Thoracic aorta endothelial cell (primary cell): ENCODE measurements around the gene USP17L11. TPM values are rescaled to one million over a fixed set of nuclear protein-coding genes. Genes with fewer than 3 reads are reported as not detected.

ENCODE experiments used
- total RNA-seq: library from RNA; depleted of rRNA; stranded (reverse); fragments of >200 nt; gene quantifications from 2 replicates; pipeline ENCODE4 v1.2.3, GENCODE V29; 2012

The USP17L11 gene
- not detected in 2 replicates for total RNA-seq

DNA sequence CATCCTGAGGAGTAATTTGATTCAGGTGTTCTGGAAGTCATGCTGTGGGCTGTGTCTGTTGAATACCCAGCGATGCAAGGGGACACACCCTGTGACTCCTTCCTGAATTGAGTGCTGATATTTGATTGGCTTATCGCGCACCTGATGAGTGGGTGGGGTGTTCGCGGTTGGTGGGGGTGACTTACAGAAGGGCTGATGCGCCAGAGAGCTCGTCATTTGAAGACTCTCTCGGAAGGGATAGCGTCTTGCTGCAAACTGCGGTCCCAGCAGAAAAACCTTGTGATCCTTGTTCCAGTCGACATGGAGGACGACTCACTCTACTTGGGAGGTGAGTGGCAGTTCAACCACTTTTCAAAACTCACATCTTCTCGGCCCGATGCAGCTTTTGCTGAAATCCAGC lies at the start of gene USP17L11:
TSS of gene USP17L11 (plus strand) at position 301 of the 400 bp plus-strand sequence. CDS start at position 301, 0 bp downstream.

DNA sequence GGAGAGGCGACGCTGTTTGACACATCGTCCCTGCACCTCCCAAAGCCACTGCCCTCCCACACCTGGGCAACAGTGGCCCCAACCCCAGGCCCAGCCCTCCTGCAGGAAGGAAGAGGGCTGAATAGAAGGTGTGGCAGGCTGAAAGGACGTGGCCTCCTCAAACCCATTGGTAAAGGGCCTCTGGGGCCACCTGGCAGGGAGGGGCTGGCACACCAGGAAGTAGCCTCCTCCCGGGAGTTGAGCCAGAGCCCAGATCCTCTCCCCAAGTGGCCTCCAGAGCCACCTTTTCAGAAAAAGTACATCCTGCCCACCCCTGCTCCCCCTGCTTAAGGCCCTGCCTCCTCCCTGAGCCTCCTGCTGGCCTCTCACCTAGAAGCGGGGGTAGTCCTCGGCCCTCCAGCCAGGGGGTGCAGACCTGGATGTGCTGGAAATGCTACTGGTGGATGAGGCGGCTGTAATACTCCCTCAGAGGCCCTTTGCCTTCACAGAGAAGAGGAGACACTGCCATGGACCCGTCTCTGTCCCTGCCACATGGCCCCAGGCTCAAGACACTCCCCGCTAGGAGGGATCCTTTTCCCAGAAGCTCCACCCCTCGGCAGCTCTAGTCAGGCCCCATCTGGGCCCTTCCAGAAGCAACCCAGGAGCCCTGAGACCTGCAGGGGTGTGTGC lies 45.3 kb upstream of the USP17L11 start, which contains the start of gene FAM90A26:
TSS of gene FAM90A26 (plus strand) at position 619 of the 669 bp plus-strand sequence. CDS start 2,764 bp downstream, outside the sequence.

GRCh38 chr4:9210357-9210756 lies 4.8 kb upstream of the USP17L11 start, which contains the start of gene USP17L10:
TSS of gene USP17L10 (plus strand) at chr4:9210657. CDS start at chr4:9210657, 0 bp downstream.

GRCh38 chr4:9219852-9220251 lies 4.6 kb downstream of the USP17L11 start, which contains the start of gene USP17L12:
TSS of gene USP17L12 (plus strand) at chr4:9220152. CDS start at chr4:9220152, 0 bp downstream.

DNA sequence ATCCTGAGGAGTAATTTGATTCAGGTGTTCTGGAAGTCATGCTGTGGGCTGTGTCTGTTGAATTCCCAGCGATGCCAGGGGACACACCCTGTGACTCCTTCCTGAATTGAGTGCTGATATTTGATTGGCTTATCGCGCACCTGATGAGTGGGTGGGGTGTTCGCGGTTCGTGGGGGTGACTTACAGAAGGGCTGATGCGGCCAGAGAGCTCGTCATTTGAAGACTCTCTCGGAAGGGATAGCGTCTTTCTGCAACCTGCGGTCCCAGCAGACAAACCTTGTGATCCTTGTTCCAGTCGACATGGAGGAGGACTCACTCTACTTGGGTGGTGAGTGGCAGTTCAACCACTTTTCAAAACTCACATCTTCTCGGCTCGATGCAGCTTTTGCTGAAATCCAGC lies 9.4 kb downstream of the USP17L11 start, which contains the start of gene USP17L13:
TSS of gene USP17L13 (plus strand) at position 301 of the 400 bp plus-strand sequence. CDS start at position 301, 0 bp downstream.

GRCh38 chr4:9234085-9234484 lies 18.9 kb downstream of the USP17L11 start, which contains the start of gene USP17L15:
TSS of gene USP17L15 (plus strand) at chr4:9234385. CDS start at chr4:9234385, 0 bp downstream.

DNA sequence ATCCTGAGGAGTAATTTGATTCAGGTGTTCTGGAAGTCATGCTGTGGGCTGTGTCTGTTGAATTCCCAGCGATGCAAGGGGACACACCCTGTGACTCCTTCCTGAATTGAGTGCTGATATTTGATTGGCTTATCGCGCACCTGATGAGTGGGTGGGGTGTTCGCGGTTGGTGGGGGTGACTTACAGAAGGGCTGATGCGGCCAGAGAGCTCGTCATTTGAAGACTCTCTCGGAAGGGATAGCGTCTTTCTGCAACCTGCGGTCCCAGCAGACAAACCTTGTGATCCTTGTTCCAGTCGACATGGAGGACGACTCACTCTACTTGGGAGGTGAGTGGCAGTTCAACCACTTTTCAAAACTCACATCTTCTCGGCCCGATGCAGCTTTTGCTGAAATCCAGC lies 28.4 kb downstream of the USP17L11 start, which contains the start of gene USP17L17:
TSS of gene USP17L17 (plus strand) at position 301 of the 400 bp plus-strand sequence. CDS start at position 301, 0 bp downstream.

DNA sequence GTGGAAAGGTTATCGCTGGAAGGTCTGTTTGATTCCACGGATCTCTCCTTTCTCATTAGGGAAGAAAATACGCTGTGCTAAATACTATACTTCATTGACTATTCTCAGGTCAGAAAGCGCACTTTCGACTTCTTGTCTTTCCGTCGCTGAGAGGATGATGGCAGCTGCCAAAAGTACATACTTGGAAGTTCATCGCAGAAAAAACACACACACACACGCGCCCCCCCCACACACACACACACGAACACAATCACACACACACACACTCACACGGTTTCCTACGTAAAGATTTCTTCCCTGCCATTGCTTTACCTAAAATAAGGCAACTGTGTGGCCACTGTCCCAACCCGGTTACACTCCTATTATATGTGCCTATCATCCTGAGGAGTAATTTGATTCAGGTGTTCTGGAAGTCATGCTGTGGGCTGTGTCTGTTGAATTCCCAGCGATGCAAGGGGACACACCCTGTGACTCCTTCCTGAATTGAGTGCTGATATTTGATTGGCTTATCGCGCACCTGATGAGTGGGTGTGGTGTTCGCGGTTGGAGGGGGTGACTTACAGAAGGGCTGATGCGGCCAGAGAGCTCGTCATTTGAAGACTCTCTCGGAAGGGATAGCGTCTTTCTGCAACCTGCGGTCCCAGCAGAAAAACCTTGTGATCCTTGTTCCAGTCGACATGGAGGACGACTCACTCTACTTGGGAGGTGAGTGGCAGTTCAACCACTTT lies 32.9 kb downstream of the USP17L11 start, which contains the start of gene USP17L18:
TSS of gene USP17L18 (plus strand) at position 678 of the 728 bp plus-strand sequence. CDS start at position 678, 0 bp downstream.

DNA sequence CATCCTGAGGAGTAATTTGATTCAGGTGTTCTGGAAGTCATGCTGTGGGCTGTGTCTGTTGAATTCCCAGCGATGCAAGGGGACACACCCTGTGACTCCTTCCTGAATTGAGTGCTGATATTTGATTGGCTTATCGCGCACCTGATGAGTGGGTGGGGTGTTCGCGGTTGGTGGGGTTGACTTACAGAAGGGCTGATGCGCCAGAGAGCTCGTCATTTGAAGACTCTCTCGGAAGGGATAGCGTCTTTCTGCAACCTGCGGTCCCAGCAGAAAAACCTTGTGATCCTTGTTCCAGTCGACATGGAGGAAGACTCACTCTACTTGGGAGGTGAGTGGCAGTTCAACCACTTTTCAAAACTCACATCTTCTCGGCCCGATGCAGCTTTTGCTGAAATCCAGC lies 37.9 kb downstream of the USP17L11 start, which contains the start of gene USP17L19:
TSS of gene USP17L19 (plus strand) at position 301 of the 400 bp plus-strand sequence. CDS start at position 301, 0 bp downstream.

DNA sequence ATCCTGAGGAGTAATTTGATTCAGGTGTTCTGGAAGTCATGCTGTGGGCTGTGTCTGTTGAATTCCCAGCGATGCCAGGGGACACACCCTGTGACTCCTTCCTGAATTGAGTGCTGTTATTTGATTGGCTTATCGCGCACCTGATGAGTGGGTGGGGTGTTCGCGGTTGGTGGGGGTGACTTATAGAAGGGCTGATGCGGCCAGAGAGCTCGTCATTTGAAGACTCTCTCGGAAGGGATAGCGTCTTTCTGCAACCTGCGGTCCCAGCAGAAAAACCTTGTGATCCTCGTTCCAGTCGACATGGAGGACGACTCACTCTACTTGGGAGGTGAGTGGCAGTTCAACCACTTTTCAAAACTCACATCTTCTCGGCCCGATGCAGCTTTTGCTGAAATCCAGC lies 42.6 kb downstream of the USP17L11 start, which contains the start of gene USP17L20:
TSS of gene USP17L20 (plus strand) at position 301 of the 400 bp plus-strand sequence. CDS start at position 301, 0 bp downstream.

GRCh38 chr4:9262572-9262971 lies 47.4 kb downstream of the USP17L11 start, which contains the start of gene USP17L21:
TSS of gene USP17L21 (plus strand) at chr4:9262872. CDS start at chr4:9262872, 0 bp downstream.

Other genes with a start within 250 kb of the USP17L11 start
- gene FAM90A26, start 45.0 kb upstream of the USP17L11 start, total RNA-seq = not detected in 2 replicates
- gene USP17L10, start 4.7 kb upstream of the USP17L11 start, total RNA-seq = not detected in 2 replicates
- not detected in 2 replicates for gene USP17L12, start 4.7 kb downstream of the USP17L11 start, total RNA-seq
- gene USP17L13, start 9.5 kb downstream of the USP17L11 start, total RNA-seq = not detected in 2 replicates
- not detected in 2 replicates for gene USP17L15, start 19.0 kb downstream of the USP17L11 start, total RNA-seq
- not detected in 2 replicates for gene USP17L17, start 28.5 kb downstream of the USP17L11 start, total RNA-seq
- gene USP17L18, start 33.2 kb downstream of the USP17L11 start, total RNA-seq = not detected in 2 replicates
- gene USP17L19, start 38.0 kb downstream of the USP17L11 start, total RNA-seq = not detected in 2 replicates
- not detected in 2 replicates for gene USP17L20, start 42.7 kb downstream of the USP17L11 start, total RNA-seq
- gene USP17L21, start 47.5 kb downstream of the USP17L11 start, total RNA-seq = not detected in 2 replicates
- gene USP17L22, start 52.2 kb downstream of the USP17L11 start, total RNA-seq = not detected in 2 replicates
- gene USP17L24, start 109.8 kb downstream of the USP17L11 start, total RNA-seq = not detected in 2 replicates
- gene USP17L25, start 114.5 kb downstream of the USP17L11 start, total RNA-seq = not detected in 2 replicates
- not detected in 2 replicates for gene USP17L26, start 119.3 kb downstream of the USP17L11 start, total RNA-seq
- not detected in 2 replicates for gene USP17L5, start 124.0 kb downstream of the USP17L11 start, total RNA-seq
- not detected in 2 replicates for gene USP17L27, start 128.7 kb downstream of the USP17L11 start, total RNA-seq
- gene USP17L28, start 133.5 kb downstream of the USP17L11 start, total RNA-seq = not detected in 2 replicates
- gene USP17L29, start 138.2 kb downstream of the USP17L11 start, total RNA-seq = not detected in 2 replicates
- gene USP17L30, start 147.7 kb downstream of the USP17L11 start, total RNA-seq = not detected in 2 replicates
- gene DEFB131A, start 229.0 kb downstream of the USP17L11 start, total RNA-seq = not detected in 2 replicates